GM21360 (cell line): Measurements from ENCODE around the gene OR2V1.

ENCODE experiments used
- ATAC-seq: cut with Tn5 transposase; IDR thresholded peaks from one replicate; pipeline ENCODE4 v1.9.1; 2021; ENCODE audit warnings: mild to moderate bottlenecking, moderate library complexity; ENCODE audit not compliant: unreplicated experiment

The OR2V1 gene

GRCh38 chr5:181081989-181082388 lies 49.0 kb downstream of the OR2V1 start:
- ATAC-seq: no peak

- no peak for ATAC-seq
Measured at GRCh38 chr5:181076920-181077319, 54.0 kb downstream of the OR2V1 start.
